ENCODE results near the gene ELANE. TPM values are rescaled to one million over a fixed set of nuclear protein-coding genes. Genes with fewer than 3 reads are reported as not detected.
"Not testable (repeated sequence)": the region's sequence is repeated elsewhere in the genome, so short reads cannot be mapped to it uniquely, and the experiment has no call there.

Gene ELANE
- total RNA-seq, 1 experiment from 2014 or later, result not detected

- no peak for DNase-seq (ENCODE audit: low read depth)
Observed at GRCh38 chr19:831407-832369, 20.4 kb upstream of the ELANE start.

DNA sequence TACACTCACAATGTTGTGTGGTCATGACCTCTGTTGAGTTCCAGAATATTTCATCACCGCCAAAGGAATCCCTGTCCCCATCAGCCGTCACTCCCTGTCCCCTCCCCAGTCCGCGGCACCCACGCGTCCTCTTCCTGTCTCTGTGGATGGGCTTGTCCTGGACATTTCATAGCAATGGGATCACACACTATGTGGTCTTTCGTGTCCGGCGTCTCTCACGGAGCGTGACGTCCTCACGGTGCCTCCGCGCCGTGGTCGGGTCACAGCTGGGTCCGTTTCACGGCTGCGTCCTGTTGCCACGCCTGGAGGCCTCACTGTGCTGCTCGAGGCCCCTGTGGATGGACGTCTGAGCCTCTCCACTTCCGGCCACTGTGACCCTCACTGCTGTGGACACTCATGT, 17.9 kb upstream of the ELANE start:
- in situ Hi-C loops (cut with HindIII; ENCODE audit: low pct_unique_long_range_greater_than_20kb, low sequenced_read_pairs), result no loop called here
- no peak for DNase-seq (ENCODE audit: low read depth)

More at GRCh38 chr19:831407-832369, 20.4 kb upstream of the ELANE start:
- in situ Hi-C loops (cut with HindIII; ENCODE audit: low pct_unique_long_range_greater_than_20kb, low sequenced_read_pairs), result no loop called here

DNA sequence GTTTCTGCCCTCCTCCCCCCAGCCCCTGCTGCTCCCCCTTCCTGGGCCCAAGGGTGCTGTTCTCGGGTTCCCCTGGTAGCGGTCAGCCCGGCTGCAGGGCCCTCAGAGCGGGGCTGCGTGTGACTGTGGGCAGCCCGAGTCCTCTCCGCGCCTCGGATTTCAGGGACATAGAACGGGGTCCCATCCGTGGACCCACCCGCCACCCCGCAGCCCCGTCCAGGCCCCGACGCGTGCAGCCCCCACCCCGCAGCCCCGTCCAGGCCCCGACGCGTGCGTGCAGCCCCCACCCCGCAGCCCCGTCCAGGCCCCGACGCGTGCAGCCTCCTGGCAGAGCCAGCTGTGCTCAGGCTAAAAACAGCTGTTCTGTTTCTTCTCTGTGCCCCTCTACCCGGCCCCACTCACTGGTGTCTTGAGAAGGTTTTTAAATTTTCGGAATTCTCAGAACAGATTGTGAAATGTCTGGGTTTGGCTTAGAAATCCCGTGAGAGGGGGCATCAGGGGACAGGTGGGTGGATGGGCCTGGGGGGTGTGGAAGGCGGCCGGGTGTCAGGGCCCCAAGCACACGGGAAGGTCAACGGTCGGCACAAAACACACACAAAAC, 16.8 kb upstream of the ELANE start:
- in situ Hi-C loops (cut with HindIII; ENCODE audit: low pct_unique_long_range_greater_than_20kb, low sequenced_read_pairs), result no loop called here
- no peak for DNase-seq (ENCODE audit: low read depth)

DNA sequence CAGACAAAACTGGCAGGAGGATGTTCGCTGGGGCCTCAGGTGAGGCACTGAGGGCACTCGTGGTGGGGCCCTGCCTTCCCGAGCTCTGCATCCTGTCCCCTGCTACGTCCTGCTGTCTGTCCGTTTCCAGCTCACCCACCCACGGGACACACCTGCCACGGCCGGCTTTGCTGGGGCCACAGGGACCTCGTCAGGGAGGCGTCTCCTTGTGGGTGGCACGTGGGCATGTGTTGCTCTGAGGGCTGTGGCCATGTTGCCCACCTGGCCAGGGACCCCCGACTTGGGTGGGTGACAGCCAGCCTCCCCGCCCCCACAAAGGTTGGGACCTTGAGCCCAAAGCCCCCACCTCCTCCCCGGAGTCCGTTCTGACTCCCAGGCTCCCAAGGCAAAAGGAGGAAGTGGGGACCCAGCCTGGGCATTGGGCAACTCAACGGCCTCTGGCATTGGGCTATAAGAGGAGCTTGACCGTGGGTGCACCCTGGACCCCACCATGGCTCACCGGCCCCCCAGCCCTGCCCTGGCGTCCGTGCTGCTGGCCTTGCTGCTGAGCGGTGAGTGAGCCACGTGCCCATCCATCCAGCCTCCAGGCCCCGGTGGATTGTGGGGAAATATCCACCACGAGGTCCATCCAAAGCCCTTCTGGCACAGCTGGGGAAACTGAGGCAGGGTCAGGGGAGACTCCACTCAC, 11.4 kb upstream of the ELANE start, which contains the start of gene PRTN3:
PRTN3 (plus strand) TSS at position 481 of the 688 bp plus-strand sequence; CDS start at position 491, 10 bp downstream.
- in situ Hi-C loops (cut with HindIII; ENCODE audit: low pct_unique_long_range_greater_than_20kb, low sequenced_read_pairs), result no loop called here
- no peak for DNase-seq (ENCODE audit: low read depth)

GRCh38 chr19:842802-843179, 9.3 kb upstream of the ELANE start:
- DNase-seq (ENCODE audit: low read depth); in situ Hi-C loops (cut with HindIII; ENCODE audit: low pct_unique_long_range_greater_than_20kb, low sequenced_read_pairs): not testable (repeated sequence)

GRCh38 chr19:843180-843835, 8.8 kb upstream of the ELANE start:
- no peak for DNase-seq (ENCODE audit: low read depth)
- in situ Hi-C loops (cut with HindIII; ENCODE audit: low pct_unique_long_range_greater_than_20kb, low sequenced_read_pairs), result no loop called here

GRCh38 chr19:843836-844545, 8.1 kb upstream of the ELANE start:
- in situ Hi-C loops (cut with HindIII; ENCODE audit: low pct_unique_long_range_greater_than_20kb, low sequenced_read_pairs), result no loop called here
- DNase-seq (ENCODE audit: low read depth), result no peak

DNA sequence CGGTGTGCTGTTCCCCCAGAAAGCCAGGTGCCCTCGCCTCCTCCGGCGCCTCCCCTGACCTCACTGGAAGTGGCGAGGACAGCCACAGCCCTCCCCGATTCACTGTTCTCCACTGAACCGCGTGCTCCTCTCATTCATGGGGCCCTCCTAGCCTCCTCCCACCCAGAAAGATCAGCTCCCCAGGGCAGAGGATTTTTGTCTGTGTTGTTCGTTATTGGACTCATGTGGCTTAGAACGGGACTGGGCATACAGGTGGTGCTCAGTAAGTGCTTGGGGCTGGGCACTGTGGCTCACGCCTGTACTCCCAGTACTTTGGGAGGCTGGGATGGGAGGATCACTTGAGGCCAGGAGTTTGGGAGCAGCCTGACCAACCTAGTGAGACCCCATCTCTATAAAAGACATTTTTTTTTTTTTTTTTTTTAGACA, 7.5 kb upstream of the ELANE start:
- in situ Hi-C loops (cut with HindIII; ENCODE audit: low pct_unique_long_range_greater_than_20kb, low sequenced_read_pairs), result no loop called here

DNA sequence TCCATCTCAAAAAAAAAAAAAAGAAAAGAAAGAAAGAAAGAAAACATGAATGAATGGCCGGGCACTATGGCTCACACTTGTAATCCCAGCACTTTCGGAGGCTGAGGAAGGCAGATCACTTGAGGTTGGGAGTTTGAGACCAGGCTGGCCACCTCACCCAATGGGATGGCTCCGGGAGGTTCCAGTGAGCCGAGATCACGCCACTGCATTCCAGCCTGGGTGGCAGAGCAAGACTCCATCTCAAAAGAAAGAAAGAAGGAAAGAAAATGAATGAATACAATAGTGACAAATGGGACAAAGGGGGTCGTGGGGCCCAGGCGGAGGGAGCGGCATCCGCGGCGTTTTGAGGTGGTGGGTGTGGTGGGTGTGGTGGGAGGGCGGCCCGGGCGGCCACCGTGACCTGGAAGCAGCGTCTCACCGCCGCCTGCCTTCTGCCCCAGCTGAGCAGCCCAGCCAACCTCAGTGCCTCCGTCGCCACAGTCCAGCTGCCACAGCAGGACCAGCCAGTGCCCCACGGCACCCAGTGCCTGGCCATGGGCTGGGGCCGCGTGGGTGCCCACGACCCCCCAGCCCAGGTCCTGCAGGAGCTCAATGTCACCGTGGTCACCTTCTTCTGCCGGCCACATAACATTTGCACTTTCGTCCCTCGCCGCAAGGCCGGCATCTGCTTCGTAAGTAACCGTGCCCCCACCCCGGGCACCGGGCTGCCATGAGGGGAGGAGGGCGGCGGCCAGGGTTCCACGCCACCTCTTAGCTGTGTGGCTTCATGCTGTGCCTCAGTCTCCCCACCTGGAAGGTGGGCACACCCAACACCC, 6.2 kb upstream of the ELANE start:
- DNase-seq (ENCODE audit: low read depth), result no peak
- in situ Hi-C loops (cut with HindIII; ENCODE audit: low pct_unique_long_range_greater_than_20kb, low sequenced_read_pairs), result no loop called here

More for the DNA sequence above, 7.5 kb upstream of the ELANE start:
- no peak for DNase-seq (ENCODE audit: low read depth)

DNA sequence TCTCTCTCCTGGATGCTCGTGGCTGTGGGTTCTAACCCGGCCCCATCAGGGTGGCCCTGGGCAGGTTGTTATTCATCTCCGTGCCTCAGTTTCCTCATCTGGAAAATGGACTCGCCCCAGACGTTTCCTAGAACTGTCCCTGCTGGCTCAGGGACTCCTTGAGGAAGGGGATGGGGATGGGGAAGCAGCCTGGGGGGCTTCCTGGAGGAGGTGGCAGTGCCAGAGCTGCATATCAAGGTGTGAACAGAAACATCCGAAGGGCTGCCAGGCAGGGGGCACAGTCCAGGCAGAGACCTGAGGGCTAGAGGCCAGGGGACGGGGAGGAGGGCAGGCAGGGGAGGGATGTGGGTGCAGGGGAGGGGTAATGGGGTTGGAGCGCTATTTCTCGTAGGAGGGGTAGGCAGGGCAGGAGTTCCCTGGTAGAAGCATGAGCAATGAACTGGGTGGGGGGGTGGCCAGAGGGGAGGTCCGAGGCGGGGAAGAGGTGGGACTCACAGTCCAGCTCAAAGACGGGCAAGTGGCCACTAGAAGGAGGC, 3.6 kb upstream of the ELANE start:
- in situ Hi-C loops (cut with HindIII; ENCODE audit: low pct_unique_long_range_greater_than_20kb, low sequenced_read_pairs), result no loop called here
- no peak for DNase-seq (ENCODE audit: low read depth)

GRCh38 chr19:849195-849594, 2.9 kb upstream of the ELANE start:
- DNase-seq (ENCODE audit: low read depth); in situ Hi-C loops (cut with HindIII; ENCODE audit: low pct_unique_long_range_greater_than_20kb, low sequenced_read_pairs): not testable (repeated sequence)

DNA sequence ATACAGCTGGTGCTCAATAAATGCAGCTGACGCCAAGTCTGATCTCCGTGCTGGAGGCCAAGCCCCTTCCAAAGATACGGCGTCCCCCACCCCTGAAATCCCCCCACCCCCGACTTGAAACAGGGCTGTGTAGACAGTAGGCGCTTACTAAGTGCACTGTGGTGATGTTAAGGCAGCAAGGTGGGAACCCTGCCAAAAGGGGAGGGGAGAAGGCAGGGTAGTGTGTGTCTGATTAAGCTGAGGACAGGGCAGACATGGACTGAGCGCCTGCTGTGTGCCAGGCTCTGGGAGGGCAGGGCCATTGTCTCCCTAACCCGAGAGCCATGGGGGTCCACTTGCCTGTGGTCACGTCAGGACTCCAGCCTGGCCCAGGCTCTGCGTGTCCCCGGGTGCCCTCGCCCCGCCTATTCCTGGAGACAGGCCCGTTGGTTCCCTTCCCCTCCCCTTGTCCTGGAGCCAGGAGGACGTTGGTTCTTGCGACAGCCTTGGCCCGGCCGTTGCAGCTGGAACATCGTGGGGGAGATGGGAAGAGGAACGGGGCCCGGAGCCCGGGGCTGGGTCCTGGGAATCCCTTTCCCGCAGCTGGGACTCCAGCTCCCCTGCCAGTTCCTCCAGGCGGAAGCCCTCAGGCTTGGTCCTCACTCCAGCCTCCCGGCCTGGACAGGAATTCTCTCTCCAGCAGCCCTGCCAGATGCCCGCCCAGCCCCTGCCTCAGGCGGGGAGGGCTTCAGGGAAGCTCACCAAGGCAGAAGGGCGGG, 1.7 kb upstream of the ELANE start:
- in situ Hi-C loops (cut with HindIII; ENCODE audit: low pct_unique_long_range_greater_than_20kb, low sequenced_read_pairs), result no loop called here
- DNase-seq (ENCODE audit: low read depth), result no peak

- in situ Hi-C loops (cut with HindIII; ENCODE audit: low pct_unique_long_range_greater_than_20kb, low sequenced_read_pairs), result no loop called here
- no peak for DNase-seq (ENCODE audit: low read depth)
Observed at GRCh38 chr19:850979-851335, 1.1 kb upstream of the ELANE start.

GRCh38 chr19:853014-853585, 997 bp downstream of the ELANE start:
- no peak for DNase-seq (ENCODE audit: low read depth)
- in situ Hi-C loops (cut with HindIII; ENCODE audit: low pct_unique_long_range_greater_than_20kb, low sequenced_read_pairs), result no loop called here

- in situ Hi-C loops (cut with HindIII; ENCODE audit: low pct_unique_long_range_greater_than_20kb, low sequenced_read_pairs); DNase-seq (ENCODE audit: low read depth): not testable (repeated sequence)
Observed at GRCh38 chr19:853614-854220, 1.6 kb downstream of the ELANE start.

DNA sequence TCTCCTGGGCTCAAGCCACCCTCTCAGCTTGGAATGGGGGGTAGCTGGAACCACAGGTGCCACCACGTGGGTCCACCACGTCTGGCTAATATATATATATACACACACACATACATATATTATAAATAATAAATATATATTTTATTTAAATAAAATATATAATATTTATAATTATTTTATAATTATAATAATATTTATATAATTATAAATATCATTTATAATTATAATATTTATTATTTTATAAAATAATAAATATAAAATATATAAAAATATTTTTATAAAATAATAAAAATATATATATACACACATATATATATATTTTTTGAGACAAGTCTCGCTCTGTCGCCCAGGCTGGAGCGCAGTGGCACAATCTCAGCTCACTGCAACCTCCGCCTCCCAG, 2.4 kb downstream of the ELANE start:
- no peak for DNase-seq (ENCODE audit: low read depth)
- in situ Hi-C loops (cut with HindIII; ENCODE audit: low pct_unique_long_range_greater_than_20kb, low sequenced_read_pairs), result no loop called here

Data from Caki2 (cell line).